ENCODE data around the gene CABP2.

GRCh38 chr11:67500831-67501715 is 22.2 kb downstream of the CABP2 start:
- TF ChIP-seq GATA2 (IDR thresholded peaks at IDR 0.05; ENCODE audit: low read depth, low read length) (no peak), GATA3 (IDR thresholded peaks at IDR 0.05; ENCODE audit: low read depth, low read length) (no peak)

Measured in SH-SY5Y (cell line).